Ovary (tissue), 3 donors: ENCODE results near the gene BCL2L13.

ENCODE experiments used
- CTCF ChIP-seq, 3 donors: fragments of 450-650 bp in 2 of 3; fragments of 200-600 bp in 1 of 3; IDR thresholded peaks; one replicate each; pipeline versions ENCODE4 v1.5.1 to v1.8.0; 2016 to 2022; ENCODE audit warnings: antibody characterized with exemption in 3 of 3, mild to moderate bottlenecking in 1 of 3
- EP300 ChIP-seq: sonication (generic); formaldehyde crosslinking; IDR thresholded peaks from one replicate; pipeline ENCODE4 v1.6.1; 2017; ENCODE audit warnings: antibody characterized with exemption
- POLR2A ChIP-seq: fragments of 450-650 bp; IDR thresholded peaks from one replicate; pipeline ENCODE4 v1.6.1; 2017; ENCODE audit warnings: antibody characterized with exemption, mild to moderate bottlenecking, moderate library complexity
- donor health status: DM: no; HTN: no; CAD: no.

DNA sequence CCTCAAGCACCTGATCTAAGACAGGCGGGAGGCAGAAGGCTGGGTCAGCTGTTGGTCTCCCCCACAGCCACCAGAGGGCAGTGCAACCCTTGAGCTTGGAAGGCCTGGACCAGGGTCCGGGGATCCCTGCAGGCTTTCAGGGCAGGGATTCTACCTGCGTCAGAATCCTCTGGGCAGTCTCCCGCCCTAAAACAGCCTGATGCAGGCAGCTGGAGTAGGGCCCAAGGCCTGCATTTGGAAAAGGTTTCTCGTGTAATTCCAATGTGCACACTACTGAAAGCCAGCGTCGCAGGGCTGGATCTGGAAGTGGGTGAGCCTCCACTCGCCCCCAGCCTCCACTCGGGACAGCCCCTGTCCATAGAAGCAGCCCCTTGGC is 104.0 kb downstream of the BCL2L13 start:
- TF ChIP-seq CTCF (IDR thresholded peaks at IDR 0.05) = peak; percentile 26 to 58 (median 39)
- TF ChIP-seq POLR2A = no peak
- no peak for TF ChIP-seq EP300
